ENCODE results near the gene SNX20. TPM values are rescaled to one million over a fixed set of nuclear protein-coding genes. Genes with fewer than 3 reads are reported as not detected.
A peak's percentile ranks its signal among the peaks of the same experiment; 100 is the strongest.

The SNX20 gene
- total and polyA plus RNA-seq, 2 experiments from 2014 or later = not detected

- TF ChIP-seq ZNF462 (CRISPR knock-in tag; IDR thresholded peaks at IDR 0.05) (no peak), CREB1 (CRISPR knock-in tag; IDR thresholded peaks at IDR 0.05; ENCODE audit: low read depth) (no peak), JUNB (IDR thresholded peaks at IDR 0.05; ENCODE audit: unreplicated experiment) (no peak)
These were observed 52.8 kb downstream of the SNX20 start (continued) for GRCh38 chr16:50628156-50628802.

- H3K4me3 ChIP-seq = no peak overlapping the region
- H3K4me1 ChIP-seq (ENCODE audit: insufficient read depth) = no peaks in the 10 kb centered on the region
- TF ChIP-seq CTCF (conservative IDR thresholded peaks at IDR 0.05; ENCODE audit: low read depth in 2 of 2) (peak; percentile 15 to 44; a peak in 3 of 4 replicates), ZNF114 (CRISPR knock-in tag; IDR thresholded peaks at IDR 0.05) (no peak)
- Mint-ChIP-seq H3K27ac (no peak overlapping the region), H3K9me3 (no peaks in the 10 kb centered on the region), H3K4me1 (peaks cover 11% of the 10 kb centered on the region), H3K4me3 (no peak overlapping the region), H3K36me3 (ENCODE audit: low read depth) (peaks cover 2% of the 10 kb centered on the region; the same call in 1 of the 3 replicates), H3K27me3 (ENCODE audit: insufficient read depth, low read depth, poor library complexity) (peaks cover 8% of the 10 kb centered on the region)
- no peaks in the 10 kb centered on the region for H3F3A ChIP-seq (replicated peaks; ENCODE audit: low read depth)
- H3K79me2 ChIP-seq (replicated peaks; ENCODE audit: insufficient read depth) = no peaks in the 10 kb centered on the region
- H3K36me3 ChIP-seq (ENCODE audit: insufficient read depth) = no peaks in the 10 kb centered on the region
- H4K20me1 ChIP-seq (replicated peaks; ENCODE audit: insufficient read depth) = no peaks in the 10 kb centered on the region
- no peak overlapping the region for H2AFZ ChIP-seq
- no peak overlapping the region for H3K27ac ChIP-seq (ENCODE audit: low read depth)
- no peak overlapping the region for H3K4me2 ChIP-seq
- peak; percentile 74 for DNase-seq (ENCODE audit: low spot score)
- ATAC-seq = peak; percentile 91
- H3K27me3 ChIP-seq (ENCODE audit: insufficient read depth) = no peaks in the 10 kb centered on the region
- H3K9me2 ChIP-seq (ENCODE audit: insufficient read depth) = no peaks in the 10 kb centered on the region
These were observed 53.7 kb downstream of the SNX20 start for GRCh38 chr16:50627419-50627818.

Data from GM23338 (cell line).